Gastroesophageal sphincter (tissue), 4 donors: ENCODE data around the gene WDR18. TPM values are rescaled to one million over a fixed set of nuclear protein-coding genes. Genes with fewer than 3 reads are reported as not detected.

ENCODE experiments used
- ATAC-seq: fragments of 150-250 bp; one replicate; pipeline ENCODE4 v1.9.1; 2016; ENCODE audit warnings: mild to moderate bottlenecking, moderate library complexity
- H3K27ac ChIP-seq, 4 donors: fragments of 200-600 bp; sonication (generic) in 3 of 4; 1 replicate in 3 of 4; 2 replicates in 1 of 4; pipeline ENCODE4 v1.5.1; 2016 to 2019
- H3K27me3 ChIP-seq: fragments of 200-600 bp; sonication (generic); one replicate; pipeline ENCODE4 v1.5.1; 2019
- H3K36me3 ChIP-seq, 2 donors: fragments of 200-600 bp; sonication (generic); one replicate each; pipeline ENCODE4 v1.5.1; 2019; ENCODE audit warnings: control low read depth in 1 of 2
- H3K4me1 ChIP-seq, 3 donors: fragments of 200-600 bp; sonication (generic); 1 replicate in 2 of 3; 2 replicates in 1 of 3; pipeline ENCODE4 v1.5.1; 2016 to 2019; ENCODE audit warnings: control low read depth in 2 of 3
- H3K4me3 ChIP-seq, 2 donors: fragments of 200-600 bp; sonication (generic); one replicate each; pipeline ENCODE4 v1.5.1; 2019; ENCODE audit warnings: mild to moderate bottlenecking in 1 of 2, moderate library complexity in 1 of 2
- H3K9me3 ChIP-seq, 3 donors: fragments of 200-600 bp; sonication (generic); one replicate each; pipeline ENCODE4 v1.5.1; 2017 to 2019; ENCODE audit warnings: control low read depth in 2 of 3
- EP300 ChIP-seq: sonication (generic); formaldehyde crosslinking; IDR thresholded peaks from one replicate; pipeline ENCODE4 v1.6.1; 2017; ENCODE audit warnings: antibody characterized with exemption, mild to moderate bottlenecking
- POLR2A ChIP-seq, 2 donors: fragments of 450-650 bp; IDR thresholded peaks; one replicate each; pipeline ENCODE4 v1.6.1; 2017; ENCODE audit warnings: antibody characterized with exemption in 2 of 2, mild to moderate bottlenecking in 2 of 2, moderate library complexity in 1 of 2
- POLR2AphosphoS5 ChIP-seq: sonication (generic); formaldehyde crosslinking; IDR thresholded peaks from one replicate; pipeline ENCODE4 v1.6.1; 2017; ENCODE audit warnings: antibody characterized with exemption
- WGBS, 2 donors: methylation state at CpG; one replicate each; pipeline ENCODE4 v1.1.5; 2018; ENCODE audit warnings: low coverage in 1 of 2; 5-methylcytosine and 5-hydroxymethylcytosine counted together
- total RNA-seq, 4 donors: library from RNA; depleted of rRNA; stranded (reverse); fragments of >200 nt; gene quantifications; one replicate each; pipeline ENCODE4 v1.1.0, GENCODE V29; 2016
- TF ChIP-seq, protein P1 (sequence below), 4 experiments: fragments of 200-600 bp in 2 of 4; fragments of 450-650 bp in 2 of 4; sonication (generic) in 1 of 4; IDR thresholded peaks; one replicate each; pipeline ENCODE4 v1.5.1; 2017 to 2019; ENCODE audit warnings: antibody characterized with exemption in 4 of 4, mild to moderate bottlenecking in 2 of 4, moderate library complexity in 2 of 4

The WDR18 gene
- total RNA-seq, 4 donors from 2014 or later = 7.2 to 43.9 (median 20.1) TPM

DNA sequence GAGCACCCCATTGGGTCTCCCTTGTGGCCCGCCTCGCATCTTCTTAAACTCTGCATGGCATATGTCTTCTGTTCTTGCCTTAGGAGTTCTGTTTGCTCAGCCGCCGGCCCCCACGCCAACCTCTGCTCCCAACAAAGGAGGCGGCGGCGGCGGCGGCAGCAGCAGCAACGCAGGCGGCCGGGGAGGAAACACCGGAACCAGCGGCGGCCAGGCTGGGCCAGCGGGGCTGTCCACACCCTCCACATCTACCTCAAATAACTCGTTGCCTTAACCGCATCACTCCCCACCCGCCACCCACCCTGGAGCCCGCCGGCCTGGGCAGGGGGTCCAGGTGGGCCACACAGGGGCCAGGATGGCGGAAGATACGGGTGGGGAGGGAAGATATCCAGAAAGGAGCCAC is 12.3 kb upstream of the WDR18 start:
- no peak overlapping the region for H3K4me3 ChIP-seq
- TF ChIP-seq EP300 (no peak), POLR2AphosphoS5 (no peak), POLR2A (IDR thresholded peaks at IDR 0.05) (no peak)
- TF ChIP-seq, protein P1, sequence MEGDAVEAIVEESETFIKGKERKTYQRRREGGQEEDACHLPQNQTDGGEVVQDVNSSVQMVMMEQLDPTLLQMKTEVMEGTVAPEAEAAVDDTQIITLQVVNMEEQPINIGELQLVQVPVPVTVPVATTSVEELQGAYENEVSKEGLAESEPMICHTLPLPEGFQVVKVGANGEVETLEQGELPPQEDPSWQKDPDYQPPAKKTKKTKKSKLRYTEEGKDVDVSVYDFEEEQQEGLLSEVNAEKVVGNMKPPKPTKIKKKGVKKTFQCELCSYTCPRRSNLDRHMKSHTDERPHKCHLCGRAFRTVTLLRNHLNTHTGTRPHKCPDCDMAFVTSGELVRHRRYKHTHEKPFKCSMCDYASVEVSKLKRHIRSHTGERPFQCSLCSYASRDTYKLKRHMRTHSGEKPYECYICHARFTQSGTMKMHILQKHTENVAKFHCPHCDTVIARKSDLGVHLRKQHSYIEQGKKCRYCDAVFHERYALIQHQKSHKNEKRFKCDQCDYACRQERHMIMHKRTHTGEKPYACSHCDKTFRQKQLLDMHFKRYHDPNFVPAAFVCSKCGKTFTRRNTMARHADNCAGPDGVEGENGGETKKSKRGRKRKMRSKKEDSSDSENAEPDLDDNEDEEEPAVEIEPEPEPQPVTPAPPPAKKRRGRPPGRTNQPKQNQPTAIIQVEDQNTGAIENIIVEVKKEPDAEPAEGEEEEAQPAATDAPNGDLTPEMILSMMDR (IDR thresholded peaks at IDR 0.05) = no peak
- ATAC-seq = no peak
- H3K36me3 ChIP-seq = peaks cover 0 to 53% of the 10 kb centered on the region in 2 donors
- no peaks in the 10 kb centered on the region for H3K4me1 ChIP-seq
- peaks cover 0 to 12% (median 0%) of the 10 kb centered on the region in 3 donors for H3K9me3 ChIP-seq
- no peaks in the 10 kb centered on the region for H3K27me3 ChIP-seq
- H3K27ac ChIP-seq = no peak overlapping the region
- 100% methylated on average over 2 of the region's 24 CpGs for WGBS, 2 donors

DNA sequence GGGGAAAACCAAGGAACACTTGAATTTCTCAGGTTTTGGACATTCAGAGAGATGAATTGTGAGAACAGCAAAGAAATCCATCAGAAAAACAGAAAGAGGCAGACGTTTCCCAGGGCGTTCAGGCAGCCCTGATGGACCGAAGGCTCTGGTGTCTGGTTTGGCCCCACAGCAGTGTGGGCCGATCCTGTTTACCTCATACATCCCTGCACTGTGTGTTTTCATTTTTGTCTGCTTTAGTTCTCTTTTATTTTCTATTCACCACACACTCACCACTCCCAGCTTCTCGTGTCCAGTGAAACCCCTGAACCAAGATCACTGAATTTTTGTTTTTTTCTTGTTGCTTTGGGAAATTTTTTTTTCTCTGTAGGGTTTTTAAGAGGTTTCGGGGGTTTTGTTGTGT is 11.9 kb upstream of the WDR18 start:
- 92 to 97% methylated on average over 6 of the region's 6 CpGs for WGBS, 2 donors
- no peak for ATAC-seq
- Histone ChIP-seq H3K4me1 (no peaks in the 10 kb centered on the region), H3K4me3 (no peak overlapping the region), H3K9me3 (peaks cover 0 to 12% (median 0%) of the 10 kb centered on the region in 3 donors), H3K27ac (no peak overlapping the region), H3K36me3 (peaks cover 0 to 48% of the 10 kb centered on the region in 2 donors), H3K27me3 (no peaks in the 10 kb centered on the region)
- TF ChIP-seq EP300 (no peak), POLR2AphosphoS5 (no peak), POLR2A (IDR thresholded peaks at IDR 0.05) (no peak)
- TF ChIP-seq, protein P1 (IDR thresholded peaks at IDR 0.05) = no peak

DNA sequence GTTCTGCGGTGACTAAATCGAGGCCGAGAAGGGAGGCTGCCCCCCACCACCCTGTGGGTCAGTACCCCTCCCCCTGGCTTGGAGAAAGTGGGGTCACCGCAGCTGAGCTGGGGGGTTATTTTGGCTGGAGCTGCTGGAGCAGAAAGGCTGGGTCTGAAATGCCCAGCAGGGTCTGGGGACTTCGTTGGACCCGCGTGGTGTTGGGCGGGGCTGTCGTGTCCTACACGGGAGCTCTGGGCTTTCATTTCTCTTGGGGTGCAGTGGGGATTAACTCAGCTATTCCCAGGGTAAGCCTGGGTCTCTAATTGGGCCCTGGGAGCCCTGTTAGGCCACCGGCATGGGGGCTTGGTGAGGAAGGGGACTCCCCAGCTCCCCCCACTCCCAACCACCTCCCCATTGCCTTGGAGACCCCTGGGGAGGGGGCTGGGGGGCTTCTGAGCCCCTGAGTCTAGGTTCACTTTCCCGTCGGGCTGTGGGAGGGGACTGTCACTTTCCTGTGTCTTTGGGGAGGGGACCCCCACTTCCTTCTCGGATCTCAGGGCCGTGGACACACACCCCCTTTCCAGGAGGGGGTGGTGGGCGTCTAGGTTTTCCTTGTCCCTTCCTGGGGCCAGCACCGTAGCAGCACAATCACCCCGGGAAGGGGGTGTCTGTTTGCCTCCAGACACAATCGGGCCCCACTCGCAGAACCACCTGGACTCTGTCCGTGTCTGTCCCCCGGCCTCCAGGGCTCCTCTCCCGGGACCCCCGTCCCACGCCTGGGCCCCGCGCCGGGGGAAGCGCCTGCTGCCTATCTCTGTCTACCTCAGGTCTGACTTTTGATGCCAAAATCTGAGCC is 10.2 kb upstream of the WDR18 start:
- H3K4me1 ChIP-seq = no peaks in the 10 kb centered on the region
- H3K9me3 ChIP-seq = peaks cover 0 to 12% (median 0%) of the 10 kb centered on the region in 3 donors
- no peak overlapping the region for H3K27ac ChIP-seq
- peak; percentile 19 for ATAC-seq
- H3K36me3 ChIP-seq = peaks cover 0 to 35% of the 10 kb centered on the region in 2 donors
- H3K4me3 ChIP-seq = no peak overlapping the region
- 55 to 82% methylated on average over 5 to 6 of the region's 29 CpGs for WGBS, 2 donors
- TF ChIP-seq, protein P1 (IDR thresholded peaks at IDR 0.05) = no peak
- no peak for TF ChIP-seq POLR2A (IDR thresholded peaks at IDR 0.05)
- no peak for TF ChIP-seq POLR2AphosphoS5
- TF ChIP-seq EP300 = no peak
- peaks cover 3% of the 10 kb centered on the region for H3K27me3 ChIP-seq

DNA sequence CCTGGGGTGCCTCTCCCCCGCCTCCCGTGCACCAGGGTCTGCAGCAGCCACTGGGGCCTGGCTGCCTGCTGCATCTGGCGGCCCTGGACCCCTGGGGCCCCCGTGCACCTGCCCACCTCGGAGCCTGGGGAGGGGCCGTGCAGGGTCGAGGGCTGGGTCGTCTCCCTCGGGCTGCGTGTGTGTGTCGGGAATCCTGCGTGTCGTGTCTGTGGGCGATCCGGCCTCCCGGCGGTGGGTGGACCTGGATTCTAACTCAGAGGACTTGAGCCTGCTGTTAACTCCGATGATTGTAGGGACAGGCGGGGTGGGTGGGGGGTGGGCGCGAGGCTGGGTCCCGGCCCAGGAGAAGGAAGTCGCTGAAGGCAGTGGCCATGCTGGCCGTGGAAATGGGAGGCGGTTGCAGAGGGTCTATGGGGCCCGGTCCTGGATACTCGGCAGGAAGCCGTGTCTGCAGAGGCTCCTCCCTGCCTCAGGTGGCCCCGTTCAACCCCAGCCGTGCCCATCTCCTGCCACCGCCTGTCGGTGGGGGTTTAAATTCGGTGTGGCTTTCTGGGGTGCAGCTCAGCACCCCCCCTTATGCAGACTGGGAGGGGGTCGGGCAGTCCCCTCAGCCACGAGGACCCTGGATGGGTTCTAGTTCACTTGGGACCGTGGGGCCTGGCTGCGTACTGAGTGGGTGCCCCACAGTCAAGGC is 9.4 kb upstream of the WDR18 start:
- H3K27me3 ChIP-seq = peaks cover 9% of the 10 kb centered on the region
- TF ChIP-seq POLR2A (IDR thresholded peaks at IDR 0.05) (no peak), POLR2AphosphoS5 (no peak), EP300 (no peak)
- TF ChIP-seq, protein P1 (IDR thresholded peaks at IDR 0.05) = no peak
- peaks cover 0 to 12% (median 0%) of the 10 kb centered on the region in 3 donors for H3K9me3 ChIP-seq
- no peak overlapping the region for H3K4me3 ChIP-seq
- no peak for ATAC-seq
- H3K4me1 ChIP-seq = no peaks in the 10 kb centered on the region
- no peak overlapping the region for H3K27ac ChIP-seq
- WGBS, 2 donors = 100% methylated on average over 1 of the region's 37 CpGs; no CpG with 5 or more reads in 1 of the 2 donors
- peaks cover 0 to 28% of the 10 kb centered on the region in 2 donors for H3K36me3 ChIP-seq
